ENCODE data around the gene ADAMTSL5.
"Not testable (repeated sequence)": the region's sequence is repeated elsewhere in the genome, so short reads cannot be mapped to it uniquely, and the experiment has no call there.

Gene ADAMTSL5

GRCh38 chr19:1539749-1540148 is 26.9 kb upstream of the ADAMTSL5 start:
- H3K27ac Mint-ChIP-seq; DNase-seq; H3K4me3 Mint-ChIP-seq; H3K9me3 Mint-ChIP-seq; H3K36me3 Mint-ChIP-seq; ATAC-seq (replicated peaks); H3K4me1 Mint-ChIP-seq: not testable (repeated sequence)
- H3K27me3 Mint-ChIP-seq = peaks cover 31 to 55% of the 10 kb centered on the region in 2 donors

GRCh38 chr19:1538978-1539377 is 26.2 kb upstream of the ADAMTSL5 start:
- Mint-ChIP-seq H3K4me1 (no peaks in the 10 kb centered on the region), H3K9me3 (no peaks in the 10 kb centered on the region), H3K36me3 (no peaks in the 10 kb centered on the region)

GRCh38 chr19:1535699-1536098 is 22.9 kb upstream of the ADAMTSL5 start:
- H3K9me3 Mint-ChIP-seq; ATAC-seq (replicated peaks); H3K36me3 Mint-ChIP-seq; H3K27ac Mint-ChIP-seq; DNase-seq; H3K4me1 Mint-ChIP-seq; H3K4me3 Mint-ChIP-seq: not testable (repeated sequence)
- H3K27me3 Mint-ChIP-seq = peaks cover 26 to 53% of the 10 kb centered on the region in 2 donors

More at GRCh38 chr19:1538978-1539377, 26.2 kb upstream of the ADAMTSL5 start:
- DNase-seq (no peak), ATAC-seq (replicated peaks) (no peak)
- no peak overlapping the region for H3K4me3 Mint-ChIP-seq
- H3K27ac Mint-ChIP-seq = no peak overlapping the region
- peaks cover 30 to 55% of the 10 kb centered on the region in 2 donors for H3K27me3 Mint-ChIP-seq

GRCh38 chr19:1534972-1535371 is 22.2 kb upstream of the ADAMTSL5 start:
- Mint-ChIP-seq H3K4me3 (no peak overlapping the region), H3K9me3 (no peaks in the 10 kb centered on the region), H3K27ac (no peak overlapping the region), H3K36me3 (no peaks in the 10 kb centered on the region), H3K4me1 (no peaks in the 10 kb centered on the region), H3K27me3 (peaks cover 22 to 52% of the 10 kb centered on the region in 2 donors)
- DNase-seq (no peak), ATAC-seq (replicated peaks) (no peak)

- ATAC-seq (replicated peaks) (no peak), DNase-seq (no peak)
- Mint-ChIP-seq H3K4me3 (no peak overlapping the region), H3K27ac (no peak overlapping the region), H3K9me3 (no peaks in the 10 kb centered on the region), H3K27me3 (peaks cover 28 to 63% of the 10 kb centered on the region in 2 donors), H3K36me3 (no peaks in the 10 kb centered on the region), H3K4me1 (no peaks in the 10 kb centered on the region)
Measured at GRCh38 chr19:1533510-1534150, 20.8 kb upstream of the ADAMTSL5 start.

GRCh38 chr19:1532003-1532402 is 19.2 kb upstream of the ADAMTSL5 start:
- Mint-ChIP-seq H3K27ac (no peak overlapping the region), H3K36me3 (no peaks in the 10 kb centered on the region), H3K9me3 (no peaks in the 10 kb centered on the region), H3K4me1 (no peaks in the 10 kb centered on the region), H3K27me3 (peaks cover 35 to 60% of the 10 kb centered on the region in 2 donors), H3K4me3 (no peak overlapping the region)
- ATAC-seq (replicated peaks) = no peak
- no peak for DNase-seq

GRCh38 chr19:1531587-1531986 is 18.8 kb upstream of the ADAMTSL5 start:
- no peaks in the 10 kb centered on the region for H3K4me1 Mint-ChIP-seq
- H3K4me3 Mint-ChIP-seq = no peak overlapping the region
- DNase-seq = no peak
- ATAC-seq (replicated peaks) = no peak
- H3K36me3 Mint-ChIP-seq = no peaks in the 10 kb centered on the region
- peaks cover 39 to 64% of the 10 kb centered on the region in 2 donors for H3K27me3 Mint-ChIP-seq
- H3K27ac Mint-ChIP-seq = no peak overlapping the region
- H3K9me3 Mint-ChIP-seq = no peaks in the 10 kb centered on the region

GRCh38 chr19:1530856-1531255 is 18.0 kb upstream of the ADAMTSL5 start:
- H3K27me3 Mint-ChIP-seq = peaks cover 46 to 70% of the 10 kb centered on the region in 2 donors
- H3K36me3 Mint-ChIP-seq; ATAC-seq (replicated peaks); H3K4me3 Mint-ChIP-seq; H3K27ac Mint-ChIP-seq; H3K9me3 Mint-ChIP-seq; H3K4me1 Mint-ChIP-seq; DNase-seq: not testable (repeated sequence)

GRCh38 chr19:1529430-1529816 is 16.6 kb upstream of the ADAMTSL5 start:
- DNase-seq (no peak), ATAC-seq (replicated peaks) (no peak)
- H3K9me3 Mint-ChIP-seq = no peaks in the 10 kb centered on the region
- H3K4me3 Mint-ChIP-seq = no peak overlapping the region
- H3K27ac Mint-ChIP-seq = no peak overlapping the region
- H3K4me1 Mint-ChIP-seq = peaks cover 7% of the 10 kb centered on the region in 2 donors
- peaks cover 54 to 74% of the 10 kb centered on the region in 2 donors for H3K27me3 Mint-ChIP-seq
- H3K36me3 Mint-ChIP-seq = peaks cover 0 to 4% of the 10 kb centered on the region in 2 donors

GRCh38 chr19:1528596-1529429 is 16.0 kb upstream of the ADAMTSL5 start:
- Mint-ChIP-seq H3K9me3 (no peaks in the 10 kb centered on the region), H3K36me3 (peaks cover 0 to 4% of the 10 kb centered on the region in 2 donors), H3K27me3 (peaks cover 56 to 77% of the 10 kb centered on the region in 2 donors), H3K4me1 (peaks cover 9% of the 10 kb centered on the region in 2 donors), H3K27ac (no peak overlapping the region), H3K4me3 (no peak overlapping the region)
- DNase-seq = no peak
- no peak for ATAC-seq (replicated peaks)

GRCh38 chr19:1527650-1528309 is 15.0 kb upstream of the ADAMTSL5 start:
- Mint-ChIP-seq H3K4me1 (peaks cover 9% of the 10 kb centered on the region in 2 donors), H3K9me3 (no peaks in the 10 kb centered on the region), H3K27ac (peak overlapping the region; percentile 14), H3K36me3 (peaks cover 0 to 4% of the 10 kb centered on the region in 2 donors), H3K27me3 (peaks cover 59 to 79% of the 10 kb centered on the region in 2 donors), H3K4me3 (no peak overlapping the region)
- ATAC-seq (replicated peaks) (no peak), DNase-seq (no peak)

GRCh38 chr19:1526979-1527649 is 14.3 kb upstream of the ADAMTSL5 start:
- DNase-seq (no peak), ATAC-seq (replicated peaks) (no peak)
- Mint-ChIP-seq H3K27me3 (peaks cover 63 to 83% of the 10 kb centered on the region in 2 donors), H3K4me1 (peaks cover 9% of the 10 kb centered on the region in 2 donors), H3K9me3 (no peaks in the 10 kb centered on the region), H3K4me3 (no peak overlapping the region), H3K27ac (peak overlapping the region; percentile 14), H3K36me3 (peaks cover 0 to 4% of the 10 kb centered on the region in 2 donors)

- DNase-seq (no peak), ATAC-seq (replicated peaks) (no peak)
- Mint-ChIP-seq H3K4me1 (peaks cover 9 to 10% of the 10 kb centered on the region in 2 donors), H3K27me3 (peaks cover 59 to 84% of the 10 kb centered on the region in 2 donors), H3K9me3 (no peaks in the 10 kb centered on the region), H3K4me3 (peak overlapping the region in 1 of 2 donors; percentile 15), H3K36me3 (peaks cover 0 to 4% of the 10 kb centered on the region in 2 donors), H3K27ac (no peak overlapping the region)
Measured at GRCh38 chr19:1526066-1526778, 13.4 kb upstream of the ADAMTSL5 start.

Measured in stimulated activated naive B cell treated with anti-CD40 and anti-IgM and Interleukin-4, amounts not matched to agents 10 μg/mL and 1 μg/mL and 100 μg/mL, for 72 hours (primary cell).